HCT116 (cell line): Measurements from ENCODE around the gene NEDD4. TPM values are rescaled to one million over a fixed set of nuclear protein-coding genes. Genes with fewer than 3 reads are reported as not detected.

Experiments
- ATAC-seq: fragments of 200-7000 bp; cut with Tn5 transposase; 2 replicates; pipeline ENCODE4 v1.9.1; 2020; ENCODE audit warnings: mild to moderate bottlenecking, moderate library complexity
- BruUV-seq: library from RNA; stranded (reverse); fragments of 400-500 nt; replicated peaks from 2 replicates; lab custom pipeline; 2021; lab: Mats Ljungman, UMichigan
- CTCF ChIA-PET: fragments of 300-600 bp; sonication (Branson Sonifier 250); formaldehyde crosslinking; loops from one replicate; lab custom pipeline; 2021; ENCODE audit warnings: antibody characterized with exemption; lab: Charles Lee
- POLR2A ChIA-PET: fragments of 300-600, 350-600 bp; sonication (Branson Sonifier 250); formaldehyde crosslinking; loops from one replicate; lab custom pipeline; 2021; ENCODE audit warnings: antibody characterized with exemption; lab: Charles Lee
- RAD21 ChIA-PET, 2 experiments: fragments of 300-600 bp; sonication (Branson Sonifier 250); formaldehyde crosslinking; loops; one replicate each; lab custom pipeline; 2023; ENCODE audit warnings: low total read pairs in 2 of 2; ENCODE audit not compliant: uncharacterized antibody in 2 of 2, unreplicated experiment in 2 of 2, low non-redundant PET in 1 of 2; lab: Charles Lee
- DNase-seq: peaks from one replicate; pipeline ENCODE4 v3.0.0-alpha.2; 2010; ENCODE audit warnings: low read depth, low spot score
- H2AFZ ChIP-seq: fragments of 200-600 bp; shearing (Covaris generic), sonication (generic); 2 replicates; pipeline ENCODE4 v1.6.1; 2017; ENCODE audit warnings: low read depth, mixed run types, mixed read lengths, antibody characterized with exemption, low read length; ENCODE audit not compliant: poor library complexity, severe bottlenecking
- H3K27ac ChIP-seq: 2 replicates; pipeline ENCODE4 v1.5.1; 2012; ENCODE audit warnings: low read depth, low read length
- H3K27me3 ChIP-seq: fragments of 200-600 bp; sonication (generic); 2 replicates; pipeline ENCODE4 v1.6.1; 2016; ENCODE audit warnings: mixed run types, low read length, mixed read lengths; ENCODE audit not compliant: insufficient read depth
- H3K36me3 ChIP-seq, 2 experiments: fragments of 200-500 bp in 1 of 2; fragments of 200-600 bp in 1 of 2; sonication (Bioruptor generic) in 1 of 2; sonication (generic) in 1 of 2; 2 replicates each; pipeline versions ENCODE4 v1.5.1 to v1.6.1; 2014 to 2016; ENCODE audit warnings: low read length in 2 of 2, inconsistent platforms in 1 of 2, mixed read lengths in 1 of 2, mixed run types in 1 of 2; ENCODE audit not compliant: insufficient read depth in 2 of 2, control insufficient read depth in 1 of 2
- H3K4me1 ChIP-seq, 2 experiments: fragments of 200-600 bp in 1 of 2; sonication (generic) in 1 of 2; 2 replicates each; pipeline versions ENCODE4 v1.5.1 to v1.6.1; 2012 to 2017; ENCODE audit warnings: low read length in 2 of 2, inconsistent platforms in 1 of 2, mild to moderate bottlenecking in 1 of 2, mixed read lengths in 1 of 2, mixed run types in 1 of 2, moderate library complexity in 1 of 2; ENCODE audit not compliant: insufficient read depth in 2 of 2, control insufficient read depth in 1 of 2
- H3K4me2 ChIP-seq: fragments of 200-600 bp; sonication (generic); 2 replicates; pipeline ENCODE4 v1.6.1; 2017; ENCODE audit warnings: mixed run types, low read length, mixed read lengths
- H3K4me3 ChIP-seq, 2 experiments: fragments of 200-600 bp in 1 of 2; sonication (generic) in 1 of 2; replicated peaks in 1 of 2; 2 replicates each; pipeline ENCODE4 v1.5.1; 2011 to 2016; ENCODE audit warnings: low read length in 2 of 2, control low read depth in 1 of 2, low read depth in 1 of 2, mild to moderate bottlenecking in 1 of 2, mixed read lengths in 1 of 2, mixed run types in 1 of 2
- H3K79me2 ChIP-seq: fragments of 200-600 bp; sonication (generic); 2 replicates; pipeline ENCODE4 v1.6.1; 2017; ENCODE audit warnings: mild to moderate bottlenecking, mixed run types, low read length, moderate library complexity, mixed read lengths; ENCODE audit not compliant: insufficient read depth
- H3K9ac ChIP-seq: fragments of 200-600 bp; sonication (generic); 2 replicates; pipeline ENCODE4 v1.6.1; 2016; ENCODE audit warnings: low read length, mixed read lengths
- H3K9me2 ChIP-seq: fragments of 200-600 bp; sonication (generic), shearing (Covaris generic); 2 replicates; pipeline ENCODE4 v1.6.1; 2017; ENCODE audit warnings: mixed run types, mild to moderate bottlenecking, moderate library complexity; ENCODE audit not compliant: insufficient read depth
- H3K9me3 ChIP-seq, 2 experiments: fragments of 200-500 bp in 1 of 2; fragments of 200-600 bp in 1 of 2; sonication (Bioruptor generic) in 1 of 2; sonication (generic) in 1 of 2; 2 replicates each; pipeline ENCODE4 v1.6.1; 2014 to 2017; ENCODE audit warnings: low read length in 2 of 2, mixed read lengths in 2 of 2, inconsistent platforms in 1 of 2, low read depth in 1 of 2, mild to moderate bottlenecking in 1 of 2, mixed run types in 1 of 2, moderate library complexity in 1 of 2; ENCODE audit not compliant: control insufficient read depth in 1 of 2, insufficient read depth in 1 of 2
- H4K20me1 ChIP-seq: fragments of 200-600 bp; sonication (generic), shearing (Covaris generic); 2 replicates; pipeline ENCODE4 v1.6.1; 2017; ENCODE audit warnings: mixed run types, mild to moderate bottlenecking, moderate library complexity; ENCODE audit not compliant: insufficient read depth
- CBX3 ChIP-seq: IDR thresholded peaks from 2 replicates; pipeline ENCODE4 v1.6.1; 2012; ENCODE audit warnings: low read depth
- ELF1 ChIP-seq: IDR thresholded peaks from 2 replicates; pipeline ENCODE4 v1.6.1; 2012; ENCODE audit warnings: low read depth, borderline replicate concordance
- EZH2phosphoT487 ChIP-seq: fragments of 200-600 bp; IDR thresholded peaks from 2 replicates; pipeline ENCODE4 v1.6.1; 2018; ENCODE audit warnings: antibody characterized with exemption, borderline replicate concordance
- FOSL1 ChIP-seq: IDR thresholded peaks from 2 replicates; pipeline ENCODE4 v1.6.1; 2012; ENCODE audit warnings: low read depth
- POLR2A ChIP-seq: IDR thresholded peaks from 2 replicates; pipeline ENCODE4 v1.7.0; 2011; ENCODE audit warnings: borderline replicate concordance; ENCODE audit not compliant: insufficient read depth, insufficient read length; ENCODE audit errors: extremely low read depth
- RAD21 ChIP-seq: IDR thresholded peaks from 2 replicates; pipeline ENCODE4 v1.6.1; 2012; ENCODE audit warnings: low read depth, mild to moderate bottlenecking
- SIN3A ChIP-seq: IDR thresholded peaks from 2 replicates; pipeline ENCODE4 v1.6.1; 2012; ENCODE audit warnings: low read depth
- YY1 ChIP-seq: IDR thresholded peaks from 2 replicates; pipeline ENCODE4 v1.6.1; 2011; ENCODE audit warnings: low read length, low read depth, moderate library complexity, mild to moderate bottlenecking; ENCODE audit not compliant: insufficient replicate concordance; ENCODE audit errors: extremely low read depth
- ZFX ChIP-seq: fragments of 450-650 bp; IDR thresholded peaks from 2 replicates; pipeline ENCODE4 v1.6.1; 2017
- intact Hi-C: fragments of 100-400 bp; cut with micrococcal nuclease; formaldehyde crosslinking; loops from 2 replicates; pipeline ENCODE4 v1.10.0; 2022
- total RNA-seq: library from RNA; stranded (reverse); gene quantifications from one replicate; pipeline ENCODE4 v1.2.1, GENCODE V29; 2021; ENCODE audit not compliant: unreplicated experiment
- TF ChIP-seq, protein P1 (sequence below), 3 experiments: fragments of 200-600 bp in 1 of 3; sonication (generic) in 1 of 3; IDR thresholded peaks in 2 of 3; conservative IDR thresholded peaks in 1 of 3; 2 replicates each; pipeline ENCODE4 v1.5.1; 2012 to 2017; ENCODE audit warnings: low read depth in 2 of 3, low read length in 2 of 3, antibody characterized with exemption in 1 of 3, borderline replicate concordance in 1 of 3, control low read depth in 1 of 3, mild to moderate bottlenecking in 1 of 3, mixed read lengths in 1 of 3, mixed run types in 1 of 3, moderate library complexity in 1 of 3; ENCODE audit not compliant: insufficient read depth in 1 of 3
- TF ChIP-seq, protein P2 (sequence below): IDR thresholded peaks from 2 replicates; pipeline ENCODE4 v1.6.1; 2012; ENCODE audit warnings: low read depth
- TF ChIP-seq, protein P3 (sequence below): IDR thresholded peaks from 2 replicates; pipeline ENCODE4 v1.6.1; 2012
- TF ChIP-seq, protein P4 (sequence below): IDR thresholded peaks from 2 replicates; pipeline ENCODE4 v1.6.1; 2011; ENCODE audit warnings: mild to moderate bottlenecking, low read length, moderate library complexity; ENCODE audit not compliant: insufficient replicate concordance; ENCODE audit errors: extremely low read depth
- TF ChIP-seq, protein P5 (sequence below): IDR thresholded peaks from 2 replicates; pipeline ENCODE4 v1.6.1; 2012

Gene NEDD4
- total RNA-seq, 1 experiment from 2014 or later, result 13.7 TPM

DNA sequence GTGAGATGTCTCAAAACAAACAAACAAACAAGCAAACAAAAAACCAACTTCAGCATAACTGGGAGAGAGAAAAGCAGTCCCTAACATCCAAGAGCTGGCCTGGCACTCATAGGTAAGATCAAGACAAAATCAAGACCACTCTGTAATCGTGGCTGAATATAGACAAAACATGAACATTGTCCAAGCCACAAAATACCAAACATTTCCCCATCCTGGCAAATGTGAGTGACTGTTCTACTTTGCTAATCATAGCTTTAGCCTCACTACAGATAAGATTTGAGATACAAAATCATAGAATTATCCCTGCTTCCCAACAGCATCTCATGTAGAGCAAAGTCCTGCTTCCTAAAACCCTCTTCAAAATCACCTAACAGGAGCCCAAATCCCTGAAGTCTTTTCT lies 133.7 kb downstream of the NEDD4 start:
- Histone ChIP-seq H3K79me2 (no peaks in the 10 kb centered on the region), H3K36me3 (no peaks in the 10 kb centered on the region), H3K4me3 (no peak overlapping the region), H4K20me1 (no peaks in the 10 kb centered on the region; the same call in 1 of the 2 replicates), H3K4me1 (no peaks in the 10 kb centered on the region), H3K27ac (no peak overlapping the region), H3K9me3 (no peaks in the 10 kb centered on the region), H3K27me3 (no peaks in the 10 kb centered on the region), H3K4me2 (no peak overlapping the region), H3K9ac (no peak overlapping the region), H2AFZ (no peak overlapping the region), H3K9me2 (no peaks in the 10 kb centered on the region)
- TF ChIP-seq ELF1 (no peak), CBX3 (no peak), FOSL1 (no peak), EZH2phosphoT487 (no peak), SIN3A (no peak), ZFX (no peak), POLR2A (no peak), YY1 (no peak), RAD21 (no peak)
- TF ChIP-seq, protein P1, sequence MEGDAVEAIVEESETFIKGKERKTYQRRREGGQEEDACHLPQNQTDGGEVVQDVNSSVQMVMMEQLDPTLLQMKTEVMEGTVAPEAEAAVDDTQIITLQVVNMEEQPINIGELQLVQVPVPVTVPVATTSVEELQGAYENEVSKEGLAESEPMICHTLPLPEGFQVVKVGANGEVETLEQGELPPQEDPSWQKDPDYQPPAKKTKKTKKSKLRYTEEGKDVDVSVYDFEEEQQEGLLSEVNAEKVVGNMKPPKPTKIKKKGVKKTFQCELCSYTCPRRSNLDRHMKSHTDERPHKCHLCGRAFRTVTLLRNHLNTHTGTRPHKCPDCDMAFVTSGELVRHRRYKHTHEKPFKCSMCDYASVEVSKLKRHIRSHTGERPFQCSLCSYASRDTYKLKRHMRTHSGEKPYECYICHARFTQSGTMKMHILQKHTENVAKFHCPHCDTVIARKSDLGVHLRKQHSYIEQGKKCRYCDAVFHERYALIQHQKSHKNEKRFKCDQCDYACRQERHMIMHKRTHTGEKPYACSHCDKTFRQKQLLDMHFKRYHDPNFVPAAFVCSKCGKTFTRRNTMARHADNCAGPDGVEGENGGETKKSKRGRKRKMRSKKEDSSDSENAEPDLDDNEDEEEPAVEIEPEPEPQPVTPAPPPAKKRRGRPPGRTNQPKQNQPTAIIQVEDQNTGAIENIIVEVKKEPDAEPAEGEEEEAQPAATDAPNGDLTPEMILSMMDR (IDR thresholded peaks at IDR 0.05 in 2 of 3, conservative IDR thresholded peaks at IDR 0.05 in 1 of 3; ENCODE audit: borderline replicate concordance in 1 of 3, insufficient read depth in 1 of 3, low read depth in 2 of 3, low read length in 2 of 3), result no peak
- TF ChIP-seq, protein P2, sequence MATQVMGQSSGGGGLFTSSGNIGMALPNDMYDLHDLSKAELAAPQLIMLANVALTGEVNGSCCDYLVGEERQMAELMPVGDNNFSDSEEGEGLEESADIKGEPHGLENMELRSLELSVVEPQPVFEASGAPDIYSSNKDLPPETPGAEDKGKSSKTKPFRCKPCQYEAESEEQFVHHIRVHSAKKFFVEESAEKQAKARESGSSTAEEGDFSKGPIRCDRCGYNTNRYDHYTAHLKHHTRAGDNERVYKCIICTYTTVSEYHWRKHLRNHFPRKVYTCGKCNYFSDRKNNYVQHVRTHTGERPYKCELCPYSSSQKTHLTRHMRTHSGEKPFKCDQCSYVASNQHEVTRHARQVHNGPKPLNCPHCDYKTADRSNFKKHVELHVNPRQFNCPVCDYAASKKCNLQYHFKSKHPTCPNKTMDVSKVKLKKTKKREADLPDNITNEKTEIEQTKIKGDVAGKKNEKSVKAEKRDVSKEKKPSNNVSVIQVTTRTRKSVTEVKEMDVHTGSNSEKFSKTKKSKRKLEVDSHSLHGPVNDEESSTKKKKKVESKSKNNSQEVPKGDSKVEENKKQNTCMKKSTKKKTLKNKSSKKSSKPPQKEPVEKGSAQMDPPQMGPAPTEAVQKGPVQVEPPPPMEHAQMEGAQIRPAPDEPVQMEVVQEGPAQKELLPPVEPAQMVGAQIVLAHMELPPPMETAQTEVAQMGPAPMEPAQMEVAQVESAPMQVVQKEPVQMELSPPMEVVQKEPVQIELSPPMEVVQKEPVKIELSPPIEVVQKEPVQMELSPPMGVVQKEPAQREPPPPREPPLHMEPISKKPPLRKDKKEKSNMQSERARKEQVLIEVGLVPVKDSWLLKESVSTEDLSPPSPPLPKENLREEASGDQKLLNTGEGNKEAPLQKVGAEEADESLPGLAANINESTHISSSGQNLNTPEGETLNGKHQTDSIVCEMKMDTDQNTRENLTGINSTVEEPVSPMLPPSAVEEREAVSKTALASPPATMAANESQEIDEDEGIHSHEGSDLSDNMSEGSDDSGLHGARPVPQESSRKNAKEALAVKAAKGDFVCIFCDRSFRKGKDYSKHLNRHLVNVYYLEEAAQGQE, result no peak
- TF ChIP-seq, protein P3, sequence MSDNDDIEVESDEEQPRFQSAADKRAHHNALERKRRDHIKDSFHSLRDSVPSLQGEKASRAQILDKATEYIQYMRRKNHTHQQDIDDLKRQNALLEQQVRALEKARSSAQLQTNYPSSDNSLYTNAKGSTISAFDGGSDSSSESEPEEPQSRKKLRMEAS, result no peak
- TF ChIP-seq, protein P4, sequence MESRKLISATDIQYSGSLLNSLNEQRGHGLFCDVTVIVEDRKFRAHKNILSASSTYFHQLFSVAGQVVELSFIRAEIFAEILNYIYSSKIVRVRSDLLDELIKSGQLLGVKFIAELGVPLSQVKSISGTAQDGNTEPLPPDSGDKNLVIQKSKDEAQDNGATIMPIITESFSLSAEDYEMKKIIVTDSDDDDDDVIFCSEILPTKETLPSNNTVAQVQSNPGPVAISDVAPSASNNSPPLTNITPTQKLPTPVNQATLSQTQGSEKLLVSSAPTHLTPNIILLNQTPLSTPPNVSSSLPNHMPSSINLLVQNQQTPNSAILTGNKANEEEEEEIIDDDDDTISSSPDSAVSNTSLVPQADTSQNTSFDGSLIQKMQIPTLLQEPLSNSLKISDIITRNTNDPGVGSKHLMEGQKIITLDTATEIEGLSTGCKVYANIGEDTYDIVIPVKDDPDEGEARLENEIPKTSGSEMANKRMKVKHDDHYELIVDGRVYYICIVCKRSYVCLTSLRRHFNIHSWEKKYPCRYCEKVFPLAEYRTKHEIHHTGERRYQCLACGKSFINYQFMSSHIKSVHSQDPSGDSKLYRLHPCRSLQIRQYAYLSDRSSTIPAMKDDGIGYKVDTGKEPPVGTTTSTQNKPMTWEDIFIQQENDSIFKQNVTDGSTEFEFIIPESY, result no peak
- TF ChIP-seq, protein P5, sequence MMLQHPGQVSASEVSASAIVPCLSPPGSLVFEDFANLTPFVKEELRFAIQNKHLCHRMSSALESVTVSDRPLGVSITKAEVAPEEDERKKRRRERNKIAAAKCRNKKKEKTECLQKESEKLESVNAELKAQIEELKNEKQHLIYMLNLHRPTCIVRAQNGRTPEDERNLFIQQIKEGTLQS, result no peak
- CTCF ChIA-PET, result interaction anchor here (0.6 kb wide), 1 partner anchor 642 kb away, joined by 4 read pairs; no protein-coding TSS in a partner anchor
- no TSS peak for BruUV-seq
- DNase-seq (no peak), ATAC-seq (no peak)
- POLR2A ChIA-PET, result no interaction called here
- RAD21 ChIA-PET, result no interaction called here
- intact Hi-C loops, result no loop called here
